Peyer's patch (tissue), 4 donors: ENCODE results near the gene THAP10.

ENCODE experiments used
- CTCF ChIP-seq, 6 experiments: fragments of 450-650 bp in 4 of 6; fragments of 200-600 bp in 2 of 6; sonication (generic) in 1 of 6; IDR thresholded peaks; one replicate each; pipeline ENCODE4 v1.5.1; 2017 to 2019; ENCODE audit warnings: antibody characterized with exemption in 6 of 6, mild to moderate bottlenecking in 3 of 6, moderate library complexity in 1 of 6
- POLR2A ChIP-seq, 2 donors: fragments of 450-650 bp; IDR thresholded peaks; one replicate each; pipeline ENCODE4 v1.5.1; 2017; ENCODE audit warnings: antibody characterized with exemption in 2 of 2, mild to moderate bottlenecking in 2 of 2, moderate library complexity in 2 of 2

GRCh38 chr15:70866982-70867641 is 25.1 kb downstream of the THAP10 start:
- TF ChIP-seq CTCF (IDR thresholded peaks at IDR 0.05) (no peak), POLR2A (IDR thresholded peaks at IDR 0.05) (no peak)
